SK-N-MC (cell line): Measurements from ENCODE around the gene TNFAIP8.

Experiments
- EZH2 ChIP-seq: fragments of 200-600 bp; sonication (generic); IDR thresholded peaks from one replicate; pipeline ENCODE4 v1.6.1; 2017; ENCODE audit warnings: antibody characterized with exemption
- FOXP2 ChIP-seq: optimal IDR thresholded peaks from 2 replicates; pipeline ENCODE3; 2011; ENCODE audit warnings: mild to moderate bottlenecking, moderate library complexity; ENCODE audit not compliant: insufficient read depth; ENCODE audit errors: extremely low read length, control extremely low read depth

GRCh38 chr5:119445544-119445943, 89.7 kb downstream of the TNFAIP8 start:
- TF ChIP-seq EZH2 (no peak), FOXP2 (no peak)
